Common myeloid progenitor, CD34-positive (primary cell): Measurements from ENCODE around the gene GRIK2.

ENCODE experiments used
- CTCF ChIA-PET: fragments of 350-600 bp; sonication (Branson Sonifier 250); formaldehyde crosslinking; loops from one replicate; lab custom pipeline; 2021; ENCODE audit warnings: antibody characterized with exemption; lab: Charles Lee
- POLR2A ChIA-PET: fragments of 350-600 bp; sonication (Branson Sonifier 250); formaldehyde crosslinking; loops from one replicate; lab custom pipeline; 2021; ENCODE audit warnings: antibody characterized with exemption; lab: Charles Lee
- DNase-seq, 3 donors: peaks; one replicate each; pipeline versions ENCODE4 v3.0.0 to v3.0.0-alpha.2; 2013
- H3K27ac ChIP-seq, 2 experiments: 1 replicate in 1 of 2; 2 replicates in 1 of 2; pipeline ENCODE4 v1.7.0; 2013; ENCODE audit warnings: inconsistent platforms in 2 of 2, low read length in 2 of 2, mild to moderate bottlenecking in 2 of 2, low read depth in 1 of 2, moderate library complexity in 1 of 2; ENCODE audit not compliant: severe bottlenecking in 2 of 2, insufficient read depth in 1 of 2, poor library complexity in 1 of 2
- H3K27me3 ChIP-seq, 5 experiments: replicated peaks in 2 of 5; 1 replicate in 3 of 5; 2 replicates in 2 of 5; pipeline versions ENCODE4 v1.6.1 to v1.7.0; 2013; ENCODE audit warnings: low read length in 4 of 5, mild to moderate bottlenecking in 2 of 5, moderate library complexity in 2 of 5, inconsistent platforms in 1 of 5; ENCODE audit not compliant: insufficient read depth in 5 of 5, control insufficient read depth in 4 of 5
- H3K36me3 ChIP-seq, 4 experiments: 1 replicate in 2 of 4; 2 replicates in 2 of 4; pipeline versions ENCODE4 v1.6.1 to v1.7.0; 2013; ENCODE audit warnings: low read length in 3 of 4, control low read depth in 1 of 4, mild to moderate bottlenecking in 1 of 4; ENCODE audit not compliant: control insufficient read depth in 4 of 4, insufficient read depth in 4 of 4
- H3K4me1 ChIP-seq, 4 experiments: 1 replicate in 3 of 4; 2 replicates in 1 of 4; pipeline versions ENCODE4 v1.6.1 to v1.7.1; 2013; ENCODE audit warnings: low read length in 3 of 4, mild to moderate bottlenecking in 3 of 4, control low read depth in 1 of 4, inconsistent platforms in 1 of 4, moderate library complexity in 1 of 4; ENCODE audit not compliant: control insufficient read depth in 4 of 4, insufficient read depth in 4 of 4; ENCODE audit errors: control extremely low read depth in 1 of 4
- H3K4me3 ChIP-seq, 7 experiments: 1 replicate in 4 of 7; 2 replicates in 3 of 7; pipeline versions ENCODE4 v1.5.1 to v1.7.0; 2013; ENCODE audit warnings: mild to moderate bottlenecking in 7 of 7, low read length in 6 of 7, moderate library complexity in 6 of 7, inconsistent platforms in 2 of 7, low read depth in 2 of 7, control low read depth in 1 of 7; ENCODE audit not compliant: insufficient read depth in 4 of 7, control insufficient read depth in 1 of 7; ENCODE audit errors: extremely low read depth in 1 of 7
- H3K9me3 ChIP-seq, 5 experiments: 1 replicate in 4 of 5; 2 replicates in 1 of 5; pipeline versions ENCODE4 v1.6.1 to v1.7.1; 2013; ENCODE audit warnings: low read length in 4 of 5, mild to moderate bottlenecking in 2 of 5, inconsistent platforms in 1 of 5, low read depth in 1 of 5, moderate library complexity in 1 of 5; ENCODE audit not compliant: control insufficient read depth in 4 of 5, insufficient read depth in 2 of 5; ENCODE audit errors: control extremely low read depth in 1 of 5
- WGBS: methylation state at CpG from one replicate; pipeline ENCODE4 v1.1.5; 2013; ENCODE audit not compliant: insufficient coverage; 5-methylcytosine and 5-hydroxymethylcytosine counted together

Gene GRIK2

DNA sequence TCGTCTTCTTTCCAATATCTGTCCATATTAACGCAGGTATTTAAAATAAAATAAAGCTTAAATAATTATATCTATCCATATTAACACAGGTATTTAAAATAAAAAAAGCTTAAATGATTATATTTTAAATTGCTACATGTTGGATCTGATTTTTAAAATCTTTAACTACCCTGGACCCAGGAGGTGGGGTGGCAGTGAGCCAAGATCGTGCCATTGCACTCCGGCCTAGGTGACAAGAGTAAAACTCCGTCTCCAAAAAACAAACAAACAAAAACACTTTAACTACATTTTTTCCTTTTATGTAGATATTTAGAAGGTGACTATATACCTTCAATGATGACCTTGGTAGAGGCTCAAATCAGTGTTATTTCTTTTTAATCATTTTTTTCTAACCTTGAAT is 211.9 kb downstream of the GRIK2 start:
- CTCF ChIA-PET = no interaction called here
- Histone ChIP-seq H3K4me1 (no peaks in the 10 kb centered on the region), H3K9me3 (no peaks in the 10 kb centered on the region), H3K4me3 (no peak overlapping the region), H3K27me3 (no peaks in the 10 kb centered on the region), H3K27ac (no peak overlapping the region), H3K36me3 (no peaks in the 10 kb centered on the region)
- WGBS = no CpG with 5 or more reads among the region's 5 CpGs
- no peak for DNase-seq
- POLR2A ChIA-PET = no interaction called here

DNA sequence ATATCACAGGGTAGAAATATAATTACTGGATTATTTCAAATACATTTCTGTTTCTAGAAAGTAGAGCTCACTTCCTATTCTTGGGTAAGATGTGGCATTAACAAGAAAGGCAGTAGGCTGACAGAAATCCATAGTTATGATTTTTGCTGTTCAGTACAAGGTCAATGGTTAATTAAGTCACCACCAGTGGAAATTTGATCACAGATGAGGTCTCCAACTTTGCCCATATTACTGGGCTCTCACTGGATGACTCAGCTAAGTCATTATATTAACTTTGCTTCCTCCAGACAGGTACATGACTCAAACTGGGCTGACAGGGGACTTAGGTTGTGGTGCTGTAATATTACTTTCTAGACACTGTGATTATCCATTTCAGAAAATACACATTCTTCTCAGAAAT is 212.4 kb downstream of the GRIK2 start:
- Histone ChIP-seq H3K4me1 (no peaks in the 10 kb centered on the region), H3K4me3 (no peak overlapping the region), H3K27me3 (no peaks in the 10 kb centered on the region), H3K27ac (no peak overlapping the region), H3K9me3 (no peaks in the 10 kb centered on the region), H3K36me3 (no peaks in the 10 kb centered on the region)
- ChIA-PET CTCF (no interaction called here), POLR2A (no interaction called here)
- no peak for DNase-seq

DNA sequence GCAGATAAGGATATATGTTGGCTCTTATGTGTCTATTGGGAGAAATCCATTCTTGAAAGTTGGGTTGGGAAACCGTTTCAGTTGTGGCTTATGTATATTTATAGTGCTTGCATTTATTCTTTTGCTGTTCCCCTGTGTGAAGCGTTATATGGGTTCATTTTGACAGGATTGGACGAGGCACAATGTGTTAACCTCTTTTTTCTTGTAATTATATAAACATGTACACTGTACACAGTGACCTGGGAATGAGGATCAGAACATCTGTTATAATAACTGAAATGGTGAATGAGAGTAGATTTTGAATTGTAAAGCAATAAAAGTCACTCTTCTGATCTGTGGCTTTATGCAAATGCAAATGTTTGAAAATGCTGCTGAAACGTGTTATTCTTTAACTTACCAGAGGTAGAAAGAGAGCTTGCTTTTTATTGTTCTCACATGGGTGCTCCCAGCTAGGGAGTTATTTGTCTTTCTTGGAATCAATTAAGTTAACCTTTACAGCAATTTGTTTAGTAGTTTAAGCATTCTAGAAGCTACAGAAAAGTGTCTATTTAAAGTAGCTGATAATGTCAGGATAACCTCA is 213.7 kb downstream of the GRIK2 start:
- no peak overlapping the region for H3K27ac ChIP-seq
- no peaks in the 10 kb centered on the region for H3K9me3 ChIP-seq
- POLR2A ChIA-PET = no interaction called here
- CTCF ChIA-PET = no interaction called here
- DNase-seq = no peak
- WGBS = 72% methylated on average over 2 of the region's 4 CpGs
- H3K27me3 ChIP-seq = no peaks in the 10 kb centered on the region
- H3K4me3 ChIP-seq = no peak overlapping the region
- H3K4me1 ChIP-seq = no peaks in the 10 kb centered on the region
- no peaks in the 10 kb centered on the region for H3K36me3 ChIP-seq

DNA sequence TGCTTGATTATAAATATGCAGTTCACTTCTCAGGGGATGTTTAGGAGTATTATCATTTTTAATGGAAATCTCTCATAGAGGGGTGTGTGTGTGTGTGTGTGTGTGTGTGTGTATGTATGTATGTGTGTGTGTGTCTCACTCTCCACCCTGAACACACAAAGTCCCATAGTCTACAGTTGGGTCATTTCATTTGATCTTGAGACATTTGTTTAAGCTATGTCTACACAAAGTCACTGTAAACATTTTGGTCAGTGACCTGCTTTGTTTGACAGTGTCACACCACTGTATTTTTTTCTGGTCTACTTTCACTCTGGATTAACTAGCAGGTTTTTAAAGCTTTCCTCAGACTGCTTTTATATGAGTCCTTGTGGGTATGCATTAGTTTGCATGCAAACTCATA is 215.2 kb downstream of the GRIK2 start:
- H3K27me3 ChIP-seq = no peaks in the 10 kb centered on the region
- no peak for DNase-seq
- no peak overlapping the region for H3K27ac ChIP-seq
- H3K4me3 ChIP-seq = no peak overlapping the region
- POLR2A ChIA-PET = no interaction called here
- H3K9me3 ChIP-seq = no peaks in the 10 kb centered on the region
- no peaks in the 10 kb centered on the region for H3K36me3 ChIP-seq
- CTCF ChIA-PET = no interaction called here
- no peaks in the 10 kb centered on the region for H3K4me1 ChIP-seq

DNA sequence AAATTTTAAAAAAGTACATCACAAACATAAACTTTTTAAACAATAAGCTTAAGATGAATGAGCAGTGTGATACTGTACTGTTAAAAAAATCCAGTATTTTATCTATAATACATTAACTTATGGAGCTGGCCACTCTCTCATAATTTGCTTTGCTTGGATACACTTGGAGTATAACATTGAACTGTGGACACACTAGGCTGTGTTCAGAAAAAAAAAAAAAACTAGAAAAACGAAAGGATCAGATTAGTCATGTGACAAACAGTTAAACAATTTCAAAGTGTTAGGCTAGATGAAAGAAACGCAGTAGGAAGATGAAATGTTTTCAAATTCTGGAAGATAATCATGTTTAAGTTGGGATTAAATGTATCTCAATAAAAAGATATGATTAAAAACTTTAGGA is 220.0 kb downstream of the GRIK2 start:
- WGBS = 100% methylated on average over 1 of the region's 2 CpGs
- H3K4me3 ChIP-seq = no peak overlapping the region
- no peaks in the 10 kb centered on the region for H3K4me1 ChIP-seq
- ChIA-PET POLR2A (no interaction called here), CTCF (no interaction called here)
- no peaks in the 10 kb centered on the region for H3K36me3 ChIP-seq
- no peak for DNase-seq
- H3K27me3 ChIP-seq = no peaks in the 10 kb centered on the region
- no peak overlapping the region for H3K27ac ChIP-seq
- no peaks in the 10 kb centered on the region for H3K9me3 ChIP-seq

DNA sequence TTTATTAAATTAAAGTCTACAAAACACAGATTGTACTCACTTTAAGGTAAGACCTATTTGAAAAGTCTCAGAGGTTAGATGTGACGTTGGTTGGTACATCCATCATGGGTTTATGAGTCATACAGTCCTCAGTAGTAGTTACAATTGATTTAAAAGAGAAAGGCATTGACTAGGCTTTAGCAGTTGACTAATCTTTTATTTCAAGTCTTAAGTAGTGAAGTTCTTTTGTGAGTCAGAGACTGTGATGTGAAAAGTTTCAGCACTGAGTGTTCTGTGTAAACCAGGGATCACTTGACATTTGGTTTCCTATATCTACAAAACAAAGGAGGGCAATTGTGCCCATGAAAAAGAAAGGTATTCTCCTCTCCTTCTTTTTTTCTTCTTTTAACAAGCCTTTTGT is 221.3 kb downstream of the GRIK2 start:
- Histone ChIP-seq H3K27me3 (no peaks in the 10 kb centered on the region), H3K36me3 (no peaks in the 10 kb centered on the region), H3K4me3 (no peak overlapping the region), H3K4me1 (no peaks in the 10 kb centered on the region), H3K9me3 (no peaks in the 10 kb centered on the region), H3K27ac (no peak overlapping the region)
- CTCF ChIA-PET = no interaction called here
- DNase-seq = no peak
- WGBS = 40% methylated on average over 1 of the region's 1 CpG
- POLR2A ChIA-PET = no interaction called here

DNA sequence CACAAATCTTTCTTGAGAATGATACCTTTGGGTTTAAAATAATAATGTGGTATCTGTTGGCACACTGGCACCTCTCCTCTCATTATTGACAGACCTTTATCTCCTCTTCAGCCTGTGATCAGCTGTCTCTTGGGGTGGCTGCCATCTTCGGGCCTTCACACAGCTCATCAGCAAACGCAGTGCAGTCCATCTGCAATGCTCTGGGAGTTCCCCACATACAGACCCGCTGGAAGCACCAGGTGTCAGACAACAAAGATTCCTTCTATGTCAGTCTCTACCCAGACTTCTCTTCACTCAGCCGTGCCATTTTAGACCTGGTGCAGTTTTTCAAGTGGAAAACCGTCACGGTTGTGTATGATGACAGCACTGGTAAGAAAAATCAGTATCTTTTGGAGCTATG is 232.8 kb downstream of the GRIK2 start:
- H3K4me3 ChIP-seq = no peak overlapping the region
- WGBS = 90% methylated on average over 6 of the region's 6 CpGs
- H3K4me1 ChIP-seq = no peaks in the 10 kb centered on the region
- H3K27me3 ChIP-seq = no peaks in the 10 kb centered on the region
- H3K36me3 ChIP-seq = no peaks in the 10 kb centered on the region
- no peak overlapping the region for H3K27ac ChIP-seq
- POLR2A ChIA-PET = no interaction called here
- no peak for DNase-seq
- no peaks in the 10 kb centered on the region for H3K9me3 ChIP-seq
- CTCF ChIA-PET = no interaction called here
